HEK293 (cell line): Measurements from ENCODE around the gene NFYB.
A peak's percentile ranks its signal among the peaks of the same experiment; 100 is the strongest.

Source experiments
- CTCF ChIA-PET: fragments of 350-600 bp; formaldehyde crosslinking; extraction: SDS; loops from one replicate; lab custom pipeline; 2021; ENCODE audit warnings: antibody characterized with exemption; lab: Yijun Ruan, JAX
- POLR2A ChIA-PET: fragments of 300-600 bp; formaldehyde crosslinking; extraction: SDS; loops from one replicate; lab custom pipeline; 2020; ENCODE audit warnings: antibody characterized with exemption, inconsistent platforms; lab: Yijun Ruan, JAX
- H3K27ac ChIP-seq: fragments of 200-500 bp; sonication (Bioruptor generic); 2 replicates; pipeline ENCODE4 v1.5.1; 2014; ENCODE audit warnings: low read depth, low read length, control low read depth, inconsistent platforms; ENCODE audit errors: extremely low read depth
- H3K36me3 ChIP-seq, 2 experiments: fragments of 200-500 bp in 1 of 2; sonication (Bioruptor generic) in 1 of 2; 1 replicate in 1 of 2; 2 replicates in 1 of 2; pipeline ENCODE4 v1.5.1; 2014 to 2017; ENCODE audit warnings: inconsistent platforms in 2 of 2, low read length in 2 of 2; ENCODE audit not compliant: control insufficient read depth in 2 of 2, insufficient read depth in 1 of 2
- H3K4me1 ChIP-seq: fragments of 200-500 bp; sonication (Bioruptor generic); 2 replicates; pipeline ENCODE4 v1.5.1; 2014; ENCODE audit warnings: mild to moderate bottlenecking, low read length, inconsistent platforms; ENCODE audit not compliant: control insufficient read depth, insufficient read depth
- H3K4me3 ChIP-seq: 2 replicates; pipeline ENCODE4 v1.5.1; 2011; ENCODE audit warnings: low read depth, mild to moderate bottlenecking, control low read depth, low read length, moderate library complexity
- H3K9me3 ChIP-seq: fragments of 200-500 bp; sonication (Bioruptor generic); 2 replicates; pipeline ENCODE4 v1.5.1; 2014; ENCODE audit warnings: low read depth, low read length, inconsistent platforms; ENCODE audit not compliant: control insufficient read depth, insufficient read depth
- ATF2 ChIP-seq: fragments of 450-650 bp; formaldehyde crosslinking; IDR thresholded peaks from 2 replicates; pipeline ENCODE4 v1.5.1; 2016; ENCODE audit warnings: missing biosample characterization, missing genetic modification characterization, low read depth
- GLI2 ChIP-seq: fragments of 450-650 bp; formaldehyde crosslinking; IDR thresholded peaks from 2 replicates; pipeline ENCODE4; 2017; ENCODE audit warnings: missing biosample characterization, missing genetic modification characterization, low read depth, borderline replicate concordance
- HIC1 ChIP-seq: fragments of 450-650 bp; formaldehyde crosslinking; IDR thresholded peaks from 2 replicates; pipeline ENCODE4 v1.5.1; 2016; ENCODE audit warnings: missing biosample characterization, missing genetic modification characterization
- PBX3 ChIP-seq: sonication (generic); formaldehyde crosslinking; IDR thresholded peaks from 2 replicates; pipeline ENCODE4 v1.8.1; 2022; ENCODE audit warnings: mild to moderate bottlenecking, moderate library complexity, missing genetic modification reagents
- PRDM1 ChIP-seq: fragments of 450-650 bp; formaldehyde crosslinking; IDR thresholded peaks from 2 replicates; pipeline ENCODE4; 2016; ENCODE audit warnings: missing biosample characterization, missing genetic modification characterization
- PRDM6 ChIP-seq: fragments of 450-650 bp; formaldehyde crosslinking; IDR thresholded peaks from 2 replicates; pipeline ENCODE4 v1.5.1; 2017; ENCODE audit warnings: missing biosample characterization, missing genetic modification characterization
- SALL2 ChIP-seq: fragments of 450-650 bp; formaldehyde crosslinking; IDR thresholded peaks from 2 replicates; pipeline ENCODE4 v1.5.0; 2017; ENCODE audit warnings: missing biosample characterization, mild to moderate bottlenecking, missing genetic modification characterization, borderline replicate concordance
- ZBTB17 ChIP-seq: fragments of 450-650 bp; formaldehyde crosslinking; IDR thresholded peaks from 2 replicates; pipeline ENCODE4 v1.5.1; 2016; ENCODE audit warnings: missing biosample characterization, missing genetic modification characterization
- ZBTB7A ChIP-seq: fragments of 450-650 bp; formaldehyde crosslinking; IDR thresholded peaks from 2 replicates; pipeline ENCODE4 v1.5.1; 2016; ENCODE audit warnings: low read depth, missing biosample characterization, missing genetic modification characterization
- ZNF140 ChIP-seq: fragments of 450-650 bp; formaldehyde crosslinking; IDR thresholded peaks from 2 replicates; pipeline ENCODE4 v1.5.1; 2016; ENCODE audit warnings: missing biosample characterization, missing genetic modification characterization
- ZNF416 ChIP-seq: fragments of 450-650 bp; formaldehyde crosslinking; IDR thresholded peaks from 2 replicates; pipeline ENCODE4 v1.5.1; 2016; ENCODE audit warnings: missing biosample characterization, missing genetic modification characterization
- ZNF449 ChIP-seq: fragments of 450-650 bp; formaldehyde crosslinking; IDR thresholded peaks from 2 replicates; pipeline ENCODE4 v1.5.1; 2017; ENCODE audit warnings: missing biosample characterization, mild to moderate bottlenecking, missing genetic modification characterization, moderate library complexity
- ZNF510 ChIP-seq: fragments of 450-650 bp; formaldehyde crosslinking; IDR thresholded peaks from 2 replicates; pipeline ENCODE4 v1.5.1; 2018; ENCODE audit warnings: mild to moderate bottlenecking, missing genetic modification characterization, missing biosample characterization; ENCODE audit not compliant: insufficient replicate concordance
- ZNF530 ChIP-seq: fragments of 450-650 bp; formaldehyde crosslinking; IDR thresholded peaks from 2 replicates; pipeline ENCODE4 v1.5.1; 2016; ENCODE audit warnings: low read depth, missing biosample characterization, missing genetic modification characterization
- ZNF544 ChIP-seq: fragments of 450-650 bp; formaldehyde crosslinking; IDR thresholded peaks from 2 replicates; pipeline ENCODE4 v1.5.0; 2017; ENCODE audit warnings: missing biosample characterization, missing genetic modification characterization
- ZNF645 ChIP-seq: fragments of 450-650 bp; formaldehyde crosslinking; IDR thresholded peaks from 2 replicates; pipeline ENCODE4; 2016; ENCODE audit warnings: missing biosample characterization, missing genetic modification characterization
- ZNF654 ChIP-seq: fragments of 450-650 bp; formaldehyde crosslinking; IDR thresholded peaks from 2 replicates; pipeline ENCODE4 v1.5.1; 2016; ENCODE audit warnings: low read depth, missing biosample characterization, missing genetic modification characterization
- ZNF747 ChIP-seq: fragments of 450-650 bp; formaldehyde crosslinking; IDR thresholded peaks from 2 replicates; pipeline ENCODE4 v1.5.1; 2016; ENCODE audit warnings: missing biosample characterization, missing genetic modification characterization
- ZNF792 ChIP-seq: fragments of 450-650 bp; formaldehyde crosslinking; IDR thresholded peaks from 2 replicates; pipeline ENCODE4 v1.5.1; 2016; ENCODE audit warnings: missing biosample characterization, missing genetic modification characterization
- ZNF843 ChIP-seq: fragments of 450-650 bp; formaldehyde crosslinking; IDR thresholded peaks from 2 replicates; pipeline ENCODE4 v1.5.1; 2016; ENCODE audit warnings: missing biosample characterization, missing genetic modification characterization

The NFYB gene

GRCh38 chr12:104177663-104178501, 39.9 kb upstream of the NFYB start (continued):
- TF ChIP-seq HIC1 (no peak), PRDM1 (tag by site-specific recombination) (peak; percentile 47; the same call in 1 of the 2 replicates), ZBTB17 (0 out of 2 replicates have a peak, but pooled peaks have one; percentile 14), ZNF654 (tag by site-specific recombination) (peak; percentile 58), ZNF544 (no peak), SALL2 (tag by site-specific recombination) (no peak), PRDM6 (tag by site-specific recombination) (no peak), ZNF510 (tag by site-specific recombination) (no peak), ZNF530 (tag by site-specific recombination) (no peak), ZBTB7A (no peak), ZNF843 (tag by site-specific recombination) (no peak), ZNF449 (no peak)

- POLR2A ChIA-PET = interaction anchor here (1.8 kb wide), 1 partner anchor 39 kb away, joined by 8 read pairs; the partner anchor contains the start of gene NFYB
- H3K36me3 ChIP-seq = no peaks in the 10 kb centered on the region
- no peak overlapping the region for H3K27ac ChIP-seq
- TF ChIP-seq ZNF645 (tag by site-specific recombination) (no peak), ATF2 (tag by site-specific recombination) (no peak), ZNF416 (no peak), ZNF747 (tag by site-specific recombination) (no peak), ZNF792 (tag by site-specific recombination) (no peak), GLI2 (tag by site-specific recombination) (no peak), SALL2 (tag by site-specific recombination) (no peak), ZNF530 (tag by site-specific recombination) (no peak), ZNF140 (tag by site-specific recombination) (no peak), PBX3 (CRISPR knock-in tag) (no peak)
- CTCF ChIA-PET = interaction anchor here (0.6 to 1.4 kb wide), 10 partner anchors 12 to 204 kb away, joined by 3 to 5 read pairs (median 3); no protein-coding TSS in a partner anchor
- 0 out of 2 replicates have a peak, but pooled peaks cover 5% of the 10 kb centered on the region for H3K4me1 ChIP-seq
- H3K4me3 ChIP-seq = no peak overlapping the region
- no peaks in the 10 kb centered on the region for H3K9me3 ChIP-seq
Measured at GRCh38 chr12:104177336-104177662, 39.3 kb upstream of the NFYB start.
